ENCODE results near the gene SSBP2.
"Not testable (repeated sequence)": the region's sequence is repeated elsewhere in the genome, so short reads cannot be mapped to it uniquely, and the experiment has no call there.

The SSBP2 gene

GRCh38 chr5:81728301-81728700, 22.6 kb downstream of the SSBP2 start:
- no peak for DNase-seq (ENCODE audit: low read depth)

GRCh38 chr5:81726297-81726696, 24.6 kb downstream of the SSBP2 start:
- DNase-seq (ENCODE audit: low read depth), result no peak

GRCh38 chr5:81724571-81724970, 26.3 kb downstream of the SSBP2 start:
- no peak for DNase-seq (ENCODE audit: low read depth)

- no peak for DNase-seq (ENCODE audit: low read depth)
Measured at GRCh38 chr5:81724108-81724507, 26.8 kb downstream of the SSBP2 start.

GRCh38 chr5:81721049-81721448, 29.8 kb downstream of the SSBP2 start:
- no peak for DNase-seq (ENCODE audit: low read depth)

- DNase-seq (ENCODE audit: low read depth), result no peak
Measured at GRCh38 chr5:81719743-81720345, 31.1 kb downstream of the SSBP2 start.

GRCh38 chr5:81718300-81718699, 32.6 kb downstream of the SSBP2 start:
- no peak for DNase-seq (ENCODE audit: low read depth)

GRCh38 chr5:81717860-81718259, 33.0 kb downstream of the SSBP2 start:
- no peak for DNase-seq (ENCODE audit: low read depth)

- no peak for DNase-seq (ENCODE audit: low read depth)
Measured at GRCh38 chr5:81717226-81717625, 33.7 kb downstream of the SSBP2 start.

GRCh38 chr5:81714076-81714475, 36.8 kb downstream of the SSBP2 start:
- not testable (repeated sequence) for DNase-seq (ENCODE audit: low read depth)

- DNase-seq (ENCODE audit: low read depth), result no peak
Measured at GRCh38 chr5:81708889-81709288, 42.0 kb downstream of the SSBP2 start.

- no peak for DNase-seq (ENCODE audit: low read depth)
Measured at GRCh38 chr5:81703840-81704239, 47.1 kb downstream of the SSBP2 start.

- DNase-seq (ENCODE audit: low read depth), result no peak
Measured at GRCh38 chr5:81700166-81700565, 50.7 kb downstream of the SSBP2 start.

- no peak for DNase-seq (ENCODE audit: low read depth)
Measured at GRCh38 chr5:81698813-81699212, 52.1 kb downstream of the SSBP2 start.

GRCh38 chr5:81696418-81697397, 54.2 kb downstream of the SSBP2 start:
- DNase-seq (ENCODE audit: low read depth), result no peak

GRCh38 chr5:81694726-81695125, 56.2 kb downstream of the SSBP2 start:
- DNase-seq (ENCODE audit: low read depth), result no peak

- no peak for DNase-seq (ENCODE audit: low read depth)
Measured at GRCh38 chr5:81688215-81688614, 62.7 kb downstream of the SSBP2 start.

- DNase-seq (ENCODE audit: low read depth), result no peak
Measured at GRCh38 chr5:81687292-81687691, 63.6 kb downstream of the SSBP2 start.

- DNase-seq (ENCODE audit: low read depth), result no peak
Measured at GRCh38 chr5:81685471-81685870, 65.4 kb downstream of the SSBP2 start.

GRCh38 chr5:81679885-81680284, 71.0 kb downstream of the SSBP2 start:
- DNase-seq (ENCODE audit: low read depth), result no peak

- no peak for DNase-seq (ENCODE audit: low read depth)
Measured at GRCh38 chr5:81675420-81675819, 75.5 kb downstream of the SSBP2 start.

GRCh38 chr5:81665795-81666194, 85.1 kb downstream of the SSBP2 start:
- no peak for DNase-seq (ENCODE audit: low read depth)

GRCh38 chr5:81660624-81661023, 90.3 kb downstream of the SSBP2 start:
- not testable (repeated sequence) for DNase-seq (ENCODE audit: low read depth)
